Dermis microvascular lymphatic vessel endothelial cell (primary cell): ENCODE measurements around the gene KCNJ12. TPM values are rescaled to one million over a fixed set of nuclear protein-coding genes. Genes with fewer than 3 reads are reported as not detected.

Experiments
- total RNA-seq: library from RNA; depleted of rRNA; stranded (reverse); fragments of >200 nt; gene quantifications from 2 replicates; pipeline ENCODE4 v1.2.1, GENCODE V29; 2014

The KCNJ12 gene
- total RNA-seq, 1 donor from 2014 or later, result 0.26 TPM

Other genes starting within 250 kb of the KCNJ12 start
- gene DHRS7B, start 249.4 kb upstream of the KCNJ12 start, total RNA-seq, result 14.4 and 17.2 TPM in 2 replicates
- gene TMEM11, start 162.2 kb upstream of the KCNJ12 start, total RNA-seq, result 16.9 and 21.7 TPM in 2 replicates
- 1.9 and 5.3 TPM in 2 replicates for gene NATD1, start 122.9 kb upstream of the KCNJ12 start, total RNA-seq
- 14.2 and 20.4 TPM in 2 replicates for gene MAP2K3, start 91.6 kb upstream of the KCNJ12 start, total RNA-seq